Tibial nerve (tissue), 4 donors: Measurements from ENCODE around the gene HMSD. TPM values are rescaled to one million over a fixed set of nuclear protein-coding genes. Genes with fewer than 3 reads are reported as not detected.

Experiments
- DNase-seq, 2 donors: peaks; one replicate each; pipeline ENCODE4 v3.0.0-alpha.2; 2019; ENCODE audit warnings: low spot score in 2 of 2
- H3K27ac ChIP-seq, 4 donors: fragments of 200-600 bp; sonication (generic) in 3 of 4; one replicate each; pipeline ENCODE4 v1.5.1; 2017 to 2019; ENCODE audit warnings: mild to moderate bottlenecking in 1 of 4
- H3K27me3 ChIP-seq, 2 donors: fragments of 200-600 bp; sonication (generic) in 1 of 2; one replicate each; pipeline versions ENCODE4 v1.5.1 to v1.6.0; 2017 to 2019
- H3K36me3 ChIP-seq, 3 donors: fragments of 200-600 bp; sonication (generic); one replicate each; pipeline ENCODE4 v1.5.1; 2018 to 2019
- H3K4me1 ChIP-seq, 4 donors: fragments of 200-600 bp; sonication (generic) in 3 of 4; one replicate each; pipeline ENCODE4 v1.5.1; 2017 to 2019
- H3K4me3 ChIP-seq, 4 donors: fragments of 200-600 bp; sonication (generic) in 3 of 4; one replicate each; pipeline ENCODE4 v1.5.1; 2017 to 2019; ENCODE audit warnings: mild to moderate bottlenecking in 1 of 4, moderate library complexity in 1 of 4
- H3K9me3 ChIP-seq, 4 donors: fragments of 200-600 bp; sonication (generic) in 3 of 4; one replicate each; pipeline ENCODE4 v1.5.1; 2017 to 2019
- CTCF ChIP-seq, 5 experiments: fragments of 200-600 bp in 3 of 5; fragments of 450-650 bp in 2 of 5; sonication (generic) in 3 of 5; IDR thresholded peaks; one replicate each; pipeline ENCODE4 v1.5.1; 2016 to 2019; ENCODE audit warnings: antibody characterized with exemption in 5 of 5, mild to moderate bottlenecking in 3 of 5, moderate library complexity in 2 of 5
- EP300 ChIP-seq, 2 donors: sonication (generic); formaldehyde crosslinking; IDR thresholded peaks; one replicate each; pipeline ENCODE4 v1.6.1; 2017; ENCODE audit warnings: antibody characterized with exemption in 2 of 2, mild to moderate bottlenecking in 1 of 2
- POLR2A ChIP-seq, 2 donors: fragments of 450-650 bp; IDR thresholded peaks; one replicate each; pipeline ENCODE4 v1.6.1; 2017; ENCODE audit warnings: antibody characterized with exemption in 2 of 2, mild to moderate bottlenecking in 2 of 2, moderate library complexity in 2 of 2
- WGBS, 2 donors: methylation state at CpG; one replicate each; pipeline ENCODE4 v1.1.5; 2018; 5-methylcytosine and 5-hydroxymethylcytosine counted together
- total RNA-seq, 4 donors: library from RNA; depleted of rRNA; stranded (reverse); fragments of >200 nt; gene quantifications; one replicate each; pipeline ENCODE4 v1.1.0, GENCODE V29; 2016

HMSD gene
- total RNA-seq, 4 donors from 2014 or later = 0.63 to 0.87 TPM; not detected in 2

GRCh38 chr18:63907664-63908063 lies 41.4 kb upstream of the HMSD start, which contains the start of gene SERPINB10:
SERPINB10 (plus strand) TSS chr18:63907958; CDS start chr18:63915511, 7,553 bp downstream.
- no peak for TF ChIP-seq EP300 (IDR thresholded peaks at IDR 0.05)
- Histone ChIP-seq H3K27ac (no peak within 1 kb of the TSS), H3K27me3 (no peaks in the 10 kb centered on the region), H3K36me3 (no peaks in the 10 kb centered on the region), H3K4me3 (no peak within 1 kb of the TSS), H3K9me3 (no peaks in the 10 kb centered on the region), H3K4me1 (no peaks in the 10 kb centered on the region)
- DNase-seq = no peak

DNA sequence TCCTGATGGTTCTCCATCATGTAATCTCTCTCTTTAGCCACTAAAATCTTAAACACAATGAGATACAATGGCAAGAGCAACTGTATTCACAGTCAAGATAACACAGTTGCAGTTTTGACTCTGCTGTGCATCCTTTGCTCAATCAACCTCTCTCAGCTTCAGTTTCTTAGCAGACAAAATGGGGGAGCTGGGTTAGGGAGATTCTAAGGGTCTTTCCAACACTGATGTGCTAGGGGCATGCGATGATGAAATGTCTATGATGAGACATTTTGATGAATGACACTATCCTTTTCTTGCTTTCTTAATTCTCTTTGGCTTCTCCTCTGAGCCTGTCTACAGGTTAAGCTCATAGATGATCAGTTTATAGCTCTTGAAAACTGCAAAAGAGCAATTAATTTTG lies 40.2 kb upstream of the HMSD start:
- H3K27ac ChIP-seq = no peak overlapping the region
- no peak overlapping the region for H3K4me3 ChIP-seq
- H3K36me3 ChIP-seq = no peaks in the 10 kb centered on the region
- TF ChIP-seq POLR2A (IDR thresholded peaks at IDR 0.05) = no peak
- TF ChIP-seq CTCF (IDR thresholded peaks at IDR 0.05) = no peak
- TF ChIP-seq EP300 (IDR thresholded peaks at IDR 0.05) = no peak
- no peaks in the 10 kb centered on the region for H3K9me3 ChIP-seq
- WGBS, 2 donors = 87 to 100% methylated on average over 1 of the region's 1 CpG
- H3K27me3 ChIP-seq = no peaks in the 10 kb centered on the region
- DNase-seq = no peak
- H3K4me1 ChIP-seq = no peaks in the 10 kb centered on the region

- no peaks in the 10 kb centered on the region for H3K36me3 ChIP-seq
- no peaks in the 10 kb centered on the region for H3K4me1 ChIP-seq
- H3K27ac ChIP-seq = no peak overlapping the region
- H3K9me3 ChIP-seq = no peaks in the 10 kb centered on the region
- H3K27me3 ChIP-seq = no peaks in the 10 kb centered on the region
- TF ChIP-seq POLR2A (IDR thresholded peaks at IDR 0.05) = no peak
- TF ChIP-seq CTCF (IDR thresholded peaks at IDR 0.05) = no peak
- no peak for DNase-seq
- H3K4me3 ChIP-seq = no peak overlapping the region
- WGBS, 2 donors = 74 to 75% methylated on average over 2 of the region's 2 CpGs
These were observed 39.2 kb upstream of the HMSD start for GRCh38 chr18:63909870-63910269.

GRCh38 chr18:63917817-63918216 lies 31.3 kb upstream of the HMSD start:
- TF ChIP-seq POLR2A (IDR thresholded peaks at IDR 0.05) = no peak
- TF ChIP-seq CTCF (IDR thresholded peaks at IDR 0.05) = no peak
- no peak for TF ChIP-seq EP300 (IDR thresholded peaks at IDR 0.05)
- DNase-seq = no peak
- no peak overlapping the region for H3K27ac ChIP-seq
- H3K36me3 ChIP-seq = no peaks in the 10 kb centered on the region
- H3K27me3 ChIP-seq = no peaks in the 10 kb centered on the region
- 85 to 89% methylated on average over 5 of the region's 5 CpGs for WGBS, 2 donors
- H3K4me1 ChIP-seq = no peaks in the 10 kb centered on the region
- H3K4me3 ChIP-seq = no peak overlapping the region
- H3K9me3 ChIP-seq = no peaks in the 10 kb centered on the region

DNA sequence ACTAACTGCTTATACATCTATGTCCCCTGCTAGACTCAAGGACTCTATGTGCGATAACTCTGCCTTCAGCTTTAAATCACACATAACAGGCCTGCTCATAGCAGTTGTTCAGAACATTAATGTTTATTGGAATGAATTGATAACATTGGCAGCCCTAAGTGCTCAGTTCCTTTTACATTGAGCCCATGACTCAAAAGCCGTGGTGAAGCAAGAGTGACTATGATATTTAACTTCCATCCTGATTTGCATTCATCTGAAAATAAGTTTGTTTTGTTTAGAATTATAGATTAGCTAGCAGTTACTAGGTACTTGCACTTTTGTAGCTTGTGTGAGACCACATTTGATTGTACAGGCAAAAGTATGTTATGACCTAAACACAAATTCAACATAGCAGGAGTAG lies 27.1 kb upstream of the HMSD start:
- H3K36me3 ChIP-seq = no peaks in the 10 kb centered on the region
- no peaks in the 10 kb centered on the region for H3K27me3 ChIP-seq
- no peaks in the 10 kb centered on the region for H3K9me3 ChIP-seq
- H3K4me1 ChIP-seq = no peaks in the 10 kb centered on the region
- 91 to 93% methylated on average over 2 of the region's 2 CpGs for WGBS, 2 donors
- no peak for TF ChIP-seq CTCF (IDR thresholded peaks at IDR 0.05)
- no peak for TF ChIP-seq EP300 (IDR thresholded peaks at IDR 0.05)
- no peak for TF ChIP-seq POLR2A (IDR thresholded peaks at IDR 0.05)
- no peak overlapping the region for H3K27ac ChIP-seq
- DNase-seq = no peak
- no peak overlapping the region for H3K4me3 ChIP-seq

DNA sequence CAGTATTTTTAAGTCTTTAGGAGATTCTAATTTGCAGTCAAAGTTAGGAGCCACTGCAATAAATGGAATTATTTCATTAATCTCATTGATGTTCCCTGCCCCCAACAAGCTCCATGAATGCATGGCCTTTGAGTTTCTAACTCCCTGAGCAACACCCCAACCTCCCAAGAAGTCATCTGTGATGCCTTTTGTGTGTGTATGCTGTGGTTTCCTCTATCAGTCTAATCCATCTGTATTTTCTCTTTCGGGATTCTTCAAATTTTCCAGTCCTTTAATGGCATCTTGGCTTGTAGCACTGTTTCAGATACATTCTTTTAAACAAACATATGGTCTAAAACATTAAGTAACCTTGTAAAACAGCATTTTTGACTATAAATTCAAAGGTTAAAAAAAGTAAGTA lies 24.6 kb upstream of the HMSD start:
- Histone ChIP-seq H3K36me3 (no peaks in the 10 kb centered on the region), H3K4me3 (no peak overlapping the region), H3K27ac (no peak overlapping the region), H3K27me3 (no peaks in the 10 kb centered on the region), H3K4me1 (no peaks in the 10 kb centered on the region), H3K9me3 (no peaks in the 10 kb centered on the region)
- no peak for TF ChIP-seq POLR2A (IDR thresholded peaks at IDR 0.05)
- TF ChIP-seq CTCF (IDR thresholded peaks at IDR 0.05) = no peak
- TF ChIP-seq EP300 (IDR thresholded peaks at IDR 0.05) = no peak
- WGBS, 2 donors = 41 to 48% methylated on average over 1 of the region's 1 CpG
- no peak for DNase-seq
